ENCODE data around the gene CNGB1.
"Not testable (repeated sequence)": the region's sequence is repeated elsewhere in the genome, so short reads cannot be mapped to it uniquely, and the experiment has no call there.

Gene CNGB1

GRCh38 chr16:57882206-57882605 lies 88.7 kb downstream of the CNGB1 start:
- no peaks in the 10 kb centered on the region for H3K4me1 ChIP-seq (ENCODE audit: control insufficient read depth, insufficient read depth, low read length)
- no peak overlapping the region for H3K4me3 ChIP-seq (ENCODE audit: insufficient read depth, low read depth, low read length)
- H3K9me3 ChIP-seq (ENCODE audit: control insufficient read depth, low read length) = no peaks in the 10 kb centered on the region
- no peaks in the 10 kb centered on the region for H3K27me3 ChIP-seq (ENCODE audit: control insufficient read depth, insufficient read depth, low read length, poor library complexity, severe bottlenecking)
- no peak overlapping the region for H3K27ac ChIP-seq (ENCODE audit: insufficient read depth, low read depth, low read length, poor library complexity, severe bottlenecking)
- 94 to 100% methylated on average over 2 of the region's 2 CpGs for WGBS, 2 experiments
- H3K36me3 ChIP-seq (ENCODE audit: control insufficient read depth, insufficient read depth, low read length) = no peaks in the 10 kb centered on the region

DNA sequence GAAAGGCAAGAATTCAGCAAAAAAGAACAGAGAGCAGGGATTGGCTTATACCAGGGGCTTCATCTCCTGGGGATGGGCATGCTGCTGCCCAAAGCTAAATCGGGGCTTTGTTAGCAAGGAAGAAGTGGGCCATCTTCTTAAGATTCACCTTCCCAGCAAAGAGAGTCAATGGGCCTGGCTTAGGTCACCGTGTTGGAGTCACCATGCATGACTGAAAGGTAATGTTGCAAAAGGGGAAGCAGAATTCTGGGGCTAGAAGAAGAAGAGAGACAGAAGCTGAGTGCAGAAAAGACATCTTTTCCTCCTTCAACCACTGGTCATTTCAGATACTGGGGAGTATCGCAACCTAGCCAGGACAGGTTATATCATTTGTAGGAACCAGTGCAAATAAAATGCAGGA lies 92.3 kb downstream of the CNGB1 start:
- 67 to 76% methylated on average over 3 of the region's 3 CpGs for WGBS, 2 experiments
- Histone ChIP-seq H3K9me3 (ENCODE audit: control insufficient read depth, low read length) (no peaks in the 10 kb centered on the region), H3K36me3 (ENCODE audit: control insufficient read depth, insufficient read depth, low read length) (no peaks in the 10 kb centered on the region), H3K4me3 (ENCODE audit: insufficient read depth, low read depth, low read length) (no peak overlapping the region), H3K27me3 (ENCODE audit: control insufficient read depth, insufficient read depth, low read length, poor library complexity, severe bottlenecking) (no peaks in the 10 kb centered on the region), H3K4me1 (ENCODE audit: control insufficient read depth, insufficient read depth, low read length) (no peaks in the 10 kb centered on the region), H3K27ac (ENCODE audit: insufficient read depth, low read depth, low read length, poor library complexity, severe bottlenecking) (no peak overlapping the region)

DNA sequence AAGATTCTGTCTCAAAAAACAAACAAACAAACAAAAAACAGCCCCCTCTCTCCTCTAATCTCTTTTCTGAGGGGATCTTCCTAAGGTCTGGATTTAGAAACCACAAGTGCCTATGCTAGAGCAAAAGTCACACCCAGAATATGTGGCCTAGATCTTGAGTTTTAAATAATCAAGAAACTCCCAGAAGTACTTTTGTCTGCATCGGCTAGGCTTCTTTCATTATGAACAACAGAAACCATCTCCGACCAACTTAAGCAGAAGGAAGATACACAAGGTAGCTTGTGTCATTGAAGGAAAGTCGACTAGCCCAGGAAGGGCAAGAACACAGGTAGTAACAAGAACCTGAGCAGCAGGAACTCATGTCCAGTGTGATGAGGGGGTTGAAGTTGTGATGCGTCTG lies 94.7 kb downstream of the CNGB1 start:
- Histone ChIP-seq H3K27me3 (ENCODE audit: control insufficient read depth, insufficient read depth, low read length, poor library complexity, severe bottlenecking) (no peaks in the 10 kb centered on the region), H3K4me3 (ENCODE audit: insufficient read depth, low read depth, low read length) (no peak overlapping the region), H3K9me3 (ENCODE audit: control insufficient read depth, low read length) (no peaks in the 10 kb centered on the region), H3K36me3 (ENCODE audit: control insufficient read depth, insufficient read depth, low read length) (no peaks in the 10 kb centered on the region), H3K4me1 (ENCODE audit: control insufficient read depth, insufficient read depth, low read length) (no peaks in the 10 kb centered on the region), H3K27ac (ENCODE audit: insufficient read depth, low read depth, low read length, poor library complexity, severe bottlenecking) (no peak overlapping the region)
- 89 to 100% methylated on average over 4 of the region's 4 CpGs for WGBS, 2 experiments

GRCh38 chr16:57875347-57875746 lies 95.6 kb downstream of the CNGB1 start:
- H3K4me1 ChIP-seq (ENCODE audit: control insufficient read depth, insufficient read depth, low read length) = no peaks in the 10 kb centered on the region
- no peak overlapping the region for H3K27ac ChIP-seq (ENCODE audit: insufficient read depth, low read depth, low read length, poor library complexity, severe bottlenecking)
- H3K9me3 ChIP-seq (ENCODE audit: control insufficient read depth, low read length) = no peaks in the 10 kb centered on the region
- H3K4me3 ChIP-seq (ENCODE audit: insufficient read depth, low read depth, low read length) = no peak overlapping the region
- 84 to 86% methylated on average over 5 of the region's 5 CpGs for WGBS, 2 experiments
- no peaks in the 10 kb centered on the region for H3K36me3 ChIP-seq (ENCODE audit: control insufficient read depth, insufficient read depth, low read length)
- no peaks in the 10 kb centered on the region for H3K27me3 ChIP-seq (ENCODE audit: control insufficient read depth, insufficient read depth, low read length, poor library complexity, severe bottlenecking)

DNA sequence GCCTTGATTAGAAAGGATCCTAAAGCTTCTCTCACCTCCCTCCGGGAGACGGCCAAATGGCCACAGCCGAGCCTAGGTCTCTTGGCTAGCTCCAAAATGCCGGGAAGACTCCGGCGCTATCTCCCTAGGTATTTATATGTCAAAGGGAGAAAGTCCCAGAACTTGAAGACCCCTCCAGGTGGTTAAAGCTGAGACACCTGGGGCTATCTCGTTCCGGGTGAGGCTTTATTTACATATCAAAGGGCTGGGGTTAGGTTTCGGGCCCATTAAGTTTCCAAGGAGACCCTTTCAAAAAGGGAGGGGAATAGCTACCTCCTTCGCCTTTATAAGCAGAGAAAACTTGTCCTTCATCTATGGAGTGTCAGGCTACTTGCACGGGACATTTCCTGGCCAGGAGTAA lies 97.7 kb downstream of the CNGB1 start:
- no peak overlapping the region for H3K4me3 ChIP-seq (ENCODE audit: insufficient read depth, low read depth, low read length)
- no peaks in the 10 kb centered on the region for H3K36me3 ChIP-seq (ENCODE audit: control insufficient read depth, insufficient read depth, low read length)
- no peaks in the 10 kb centered on the region for H3K27me3 ChIP-seq (ENCODE audit: control insufficient read depth, insufficient read depth, low read length, poor library complexity, severe bottlenecking)
- no peaks in the 10 kb centered on the region for H3K4me1 ChIP-seq (ENCODE audit: control insufficient read depth, insufficient read depth, low read length)
- H3K27ac ChIP-seq (ENCODE audit: insufficient read depth, low read depth, low read length, poor library complexity, severe bottlenecking) = no peak overlapping the region
- H3K9me3 ChIP-seq (ENCODE audit: control insufficient read depth, low read length) = no peaks in the 10 kb centered on the region
- 10 to 12% methylated on average over 11 of the region's 11 CpGs for WGBS, 2 experiments

GRCh38 chr16:57872764-57873163 lies 98.2 kb downstream of the CNGB1 start:
- 92% methylated on average over 12 of the region's 12 CpGs for whole genome bisulfite sequencing, 2 experiments
- not testable (repeated sequence) for H3K27me3 ChIP-seq (ENCODE audit: control insufficient read depth, insufficient read depth, low read length, poor library complexity, severe bottlenecking); H3K4me3 ChIP-seq (ENCODE audit: insufficient read depth, low read depth, low read length); H3K36me3 ChIP-seq (ENCODE audit: control insufficient read depth, insufficient read depth, low read length); H3K27ac ChIP-seq (ENCODE audit: insufficient read depth, low read depth, low read length, poor library complexity, severe bottlenecking); H3K9me3 ChIP-seq (ENCODE audit: control insufficient read depth, low read length); H3K4me1 ChIP-seq (ENCODE audit: control insufficient read depth, insufficient read depth, low read length)

DNA sequence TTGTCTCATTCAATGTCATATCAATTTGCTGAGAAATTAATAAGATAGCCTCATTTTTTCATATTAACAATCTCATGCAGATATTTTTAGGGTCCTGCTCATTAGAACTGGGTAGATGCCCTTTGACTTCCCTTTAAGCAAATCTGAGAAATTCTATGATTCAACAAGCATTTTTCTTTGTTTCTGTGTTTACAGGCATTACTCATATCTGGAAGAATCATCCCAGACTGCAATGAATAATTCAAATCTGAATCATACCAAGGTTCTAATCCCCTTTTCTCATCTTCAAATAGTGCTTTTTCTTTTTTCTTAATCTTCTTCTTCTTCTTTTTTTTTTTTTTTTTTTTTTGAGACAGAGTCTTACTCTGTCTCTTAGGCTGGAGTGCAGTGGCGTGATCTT lies 99.5 kb downstream of the CNGB1 start:
- Histone ChIP-seq H3K4me1 (ENCODE audit: control insufficient read depth, insufficient read depth, low read length) (no peaks in the 10 kb centered on the region), H3K9me3 (ENCODE audit: control insufficient read depth, low read length) (no peaks in the 10 kb centered on the region), H3K27me3 (ENCODE audit: control insufficient read depth, insufficient read depth, low read length, poor library complexity, severe bottlenecking) (no peaks in the 10 kb centered on the region), H3K4me3 (ENCODE audit: insufficient read depth, low read depth, low read length) (no peak overlapping the region), H3K36me3 (ENCODE audit: control insufficient read depth, insufficient read depth, low read length) (no peaks in the 10 kb centered on the region), H3K27ac (ENCODE audit: insufficient read depth, low read depth, low read length, poor library complexity, severe bottlenecking) (no peak overlapping the region)
- 85 to 94% methylated on average over 1 of the region's 1 CpG for WGBS, 2 experiments

- no peak overlapping the region for H3K4me3 ChIP-seq (ENCODE audit: insufficient read depth, low read depth, low read length)
- 86% methylated on average over 7 of the region's 7 CpGs for WGBS, 2 experiments
- no peaks in the 10 kb centered on the region for H3K27me3 ChIP-seq (ENCODE audit: control insufficient read depth, insufficient read depth, low read length, poor library complexity, severe bottlenecking)
- H3K9me3 ChIP-seq (ENCODE audit: control insufficient read depth, low read length) = no peaks in the 10 kb centered on the region
- no peak overlapping the region for H3K27ac ChIP-seq (ENCODE audit: insufficient read depth, low read depth, low read length, poor library complexity, severe bottlenecking)
- H3K4me1 ChIP-seq (ENCODE audit: control insufficient read depth, insufficient read depth, low read length) = no peaks in the 10 kb centered on the region
- no peaks in the 10 kb centered on the region for H3K36me3 ChIP-seq (ENCODE audit: control insufficient read depth, insufficient read depth, low read length)
Observed at GRCh38 chr16:57870753-57871454, 100.0 kb downstream of the CNGB1 start.

- H3K4me1 ChIP-seq (ENCODE audit: control insufficient read depth, insufficient read depth, low read length) = no peaks in the 10 kb centered on the region
- no peak overlapping the region for H3K4me3 ChIP-seq (ENCODE audit: insufficient read depth, low read depth, low read length)
- no peaks in the 10 kb centered on the region for H3K36me3 ChIP-seq (ENCODE audit: control insufficient read depth, insufficient read depth, low read length)
- H3K27me3 ChIP-seq (ENCODE audit: control insufficient read depth, insufficient read depth, low read length, poor library complexity, severe bottlenecking) = no peaks in the 10 kb centered on the region
- WGBS, 2 experiments = 93 to 94% methylated on average over 12 of the region's 13 CpGs
- H3K27ac ChIP-seq (ENCODE audit: insufficient read depth, low read depth, low read length, poor library complexity, severe bottlenecking) = no peak overlapping the region
- no peaks in the 10 kb centered on the region for H3K9me3 ChIP-seq (ENCODE audit: control insufficient read depth, low read length)
Observed at GRCh38 chr16:57868913-57869520, 101.9 kb downstream of the CNGB1 start.

GRCh38 chr16:57867000-57867561 lies 103.8 kb downstream of the CNGB1 start:
- peaks cover 10% of the 10 kb centered on the region for H3K4me1 ChIP-seq (ENCODE audit: control insufficient read depth, insufficient read depth, low read length)
- WGBS, 2 experiments = 76% methylated on average over 5 to 6 of the region's 6 CpGs
- H3K4me3 ChIP-seq (ENCODE audit: insufficient read depth, low read depth, low read length) = no peak overlapping the region
- no peaks in the 10 kb centered on the region for H3K9me3 ChIP-seq (ENCODE audit: control insufficient read depth, low read length)
- H3K27ac ChIP-seq (ENCODE audit: insufficient read depth, low read depth, low read length, poor library complexity, severe bottlenecking) = no peak overlapping the region
- no peaks in the 10 kb centered on the region for H3K36me3 ChIP-seq (ENCODE audit: control insufficient read depth, insufficient read depth, low read length)
- no peaks in the 10 kb centered on the region for H3K27me3 ChIP-seq (ENCODE audit: control insufficient read depth, insufficient read depth, low read length, poor library complexity, severe bottlenecking)

Data from ectodermal cell (in vitro differentiated cells).